Activated naive CD4-positive, alpha-beta T cell treated with anti-CD3 and anti-CD28 coated beads, Interleukin-2, amount 50 U/mL, for 72 hours (primary cell): ENCODE results near the gene DOK6. TPM values are rescaled to one million over a fixed set of nuclear protein-coding genes. Genes with fewer than 3 reads are reported as not detected.
"Not testable (repeated sequence)": the region's sequence is repeated elsewhere in the genome, so short reads cannot be mapped to it uniquely, and the experiment has no call there.

ENCODE experiments used
- ATAC-seq, 2 donors: fragments of 150-1000 bp; cut with Tn5 transposase; 2 replicates each; pipeline ENCODE4 v1.10.0; 2021; ENCODE audit warnings: mild to moderate bottlenecking in 2 of 2, moderate library complexity in 2 of 2
- DNase-seq, 2 donors: peaks; one replicate each; pipeline ENCODE4 v3.0.0; 2021 to 2022; ENCODE audit warnings: low spot score in 2 of 2
- H3K27ac Mint-ChIP-seq, 2 donors: one replicate each; pipeline ENCODE4 v1.8.0; 2022; ENCODE audit warnings: mild to moderate bottlenecking in 2 of 2, mixed read lengths in 2 of 2
- H3K36me3 Mint-ChIP-seq, 2 donors: one replicate each; pipeline ENCODE4 v1.8.0; 2022; ENCODE audit warnings: mixed read lengths in 2 of 2
- H3K9me3 Mint-ChIP-seq, 2 donors: one replicate each; pipeline ENCODE4 v1.8.0; 2022; ENCODE audit warnings: mixed read lengths in 2 of 2
- total RNA-seq, 2 donors: library from RNA; stranded (reverse); gene quantifications; one replicate each; pipeline ENCODE4 v1.2.3, GENCODE V29; 2022

Gene DOK6
- total RNA-seq, 2 donors from 2014 or later, result not detected

GRCh38 chr18:69814861-69815385 lies 414.2 kb downstream of the DOK6 start:
- H3K9me3 Mint-ChIP-seq, result no peaks in the 10 kb centered on the region

DNA sequence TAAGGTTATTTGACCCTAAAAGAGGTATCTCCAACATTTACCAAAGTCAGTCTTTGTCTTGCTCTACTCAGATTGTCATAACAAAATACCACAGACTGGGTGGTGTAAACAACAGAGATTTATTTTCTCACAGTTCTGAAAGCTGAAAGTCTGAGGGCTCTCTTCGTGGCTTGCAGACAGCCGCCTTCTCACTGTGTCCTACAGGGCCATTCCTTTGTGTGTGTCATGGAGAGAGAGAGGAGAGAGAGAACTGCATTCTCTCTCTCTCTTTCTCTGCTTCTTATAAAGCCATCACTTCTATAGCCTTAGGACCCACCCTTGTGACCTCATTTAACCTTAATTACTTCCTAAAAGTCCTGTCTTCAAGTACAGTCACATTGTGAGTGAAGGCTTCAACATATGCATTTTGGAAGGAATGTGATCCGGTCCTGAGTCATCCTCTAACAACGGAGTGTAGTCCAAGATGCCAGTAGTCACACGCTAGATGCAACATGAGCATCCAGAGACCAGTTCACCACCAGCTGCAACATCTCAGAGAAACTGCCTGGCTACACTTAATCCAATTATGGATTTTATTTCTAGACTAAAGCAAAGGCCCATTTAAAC lies 416.8 kb downstream of the DOK6 start:
- Mint-ChIP-seq H3K9me3 (peaks cover 0 to 5% of the 10 kb centered on the region in 2 donors), H3K36me3 (peaks cover 12 to 24% of the 10 kb centered on the region in 2 donors), H3K27ac (no peak overlapping the region)
- DNase-seq (no peak), ATAC-seq (no peak)

More at GRCh38 chr18:69814861-69815385, 414.2 kb downstream of the DOK6 start:
- Mint-ChIP-seq H3K27ac (no peak overlapping the region), H3K36me3 (peaks cover 9 to 22% of the 10 kb centered on the region in 2 donors)
- no peak for DNase-seq
- ATAC-seq, result no peak

- DNase-seq, result no peak
- no peak for ATAC-seq
- Mint-ChIP-seq H3K27ac (no peak overlapping the region), H3K9me3 (peaks cover 0 to 10% of the 10 kb centered on the region in 2 donors), H3K36me3 (peaks cover 11 to 35% of the 10 kb centered on the region in 2 donors)
These were observed 418.8 kb downstream of the DOK6 start for GRCh38 chr18:69819460-69819859.

GRCh38 chr18:69820538-69820937 lies 419.9 kb downstream of the DOK6 start:
- Mint-ChIP-seq H3K9me3 (peaks cover 0 to 10% of the 10 kb centered on the region in 2 donors), H3K27ac (no peak overlapping the region), H3K36me3 (peaks cover 6 to 35% of the 10 kb centered on the region in 2 donors)
- ATAC-seq (no peak), DNase-seq (no peak)

DNA sequence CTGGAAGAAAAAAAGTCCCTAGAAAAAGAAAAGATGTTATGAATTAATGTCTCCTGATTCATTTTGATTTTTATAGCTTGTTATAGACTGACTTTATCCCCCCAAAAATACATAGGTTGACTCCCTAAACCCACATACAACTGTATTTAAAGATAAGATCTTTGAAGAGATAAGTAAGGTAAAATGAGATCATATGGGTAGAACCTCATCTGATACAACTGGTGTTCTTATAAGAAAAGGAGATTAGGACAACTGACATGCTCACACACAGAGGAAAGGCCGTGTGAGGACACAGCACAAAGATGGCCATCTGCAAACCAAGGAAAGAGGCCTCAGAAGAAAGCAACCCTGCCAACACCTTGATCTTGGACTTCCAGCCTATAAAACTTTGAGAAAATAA lies 429.5 kb downstream of the DOK6 start:
- H3K36me3 Mint-ChIP-seq, result peaks cover 17 to 25% of the 10 kb centered on the region in 2 donors
- H3K27ac Mint-ChIP-seq, result no peak overlapping the region
- DNase-seq, result no peak
- H3K9me3 Mint-ChIP-seq, result no peaks in the 10 kb centered on the region
- ATAC-seq, result no peak

DNA sequence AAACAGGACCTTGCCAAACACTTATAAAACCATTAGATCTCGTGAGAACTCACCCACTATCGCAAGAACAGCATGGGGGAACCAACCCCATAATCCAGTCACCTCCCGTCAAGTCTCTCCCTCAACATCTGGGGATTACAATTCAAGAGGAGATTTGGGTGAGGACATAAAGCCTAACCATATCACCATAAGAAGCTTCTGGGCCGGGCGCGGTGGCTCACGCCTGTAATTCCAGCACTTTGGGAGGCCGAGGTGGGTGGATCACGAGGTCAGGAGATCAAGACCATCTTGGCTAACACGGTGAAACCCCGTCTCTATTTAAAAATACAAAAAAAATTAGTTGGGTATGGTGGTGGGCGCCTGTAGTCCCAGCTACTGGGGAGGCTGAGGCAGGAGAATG lies 434.3 kb downstream of the DOK6 start:
- ATAC-seq, H3K9me3 Mint-ChIP-seq, DNase-seq, H3K27ac Mint-ChIP-seq: not testable (repeated sequence)
- H3K36me3 Mint-ChIP-seq, result peaks cover 17 to 30% of the 10 kb centered on the region in 2 donors

DNA sequence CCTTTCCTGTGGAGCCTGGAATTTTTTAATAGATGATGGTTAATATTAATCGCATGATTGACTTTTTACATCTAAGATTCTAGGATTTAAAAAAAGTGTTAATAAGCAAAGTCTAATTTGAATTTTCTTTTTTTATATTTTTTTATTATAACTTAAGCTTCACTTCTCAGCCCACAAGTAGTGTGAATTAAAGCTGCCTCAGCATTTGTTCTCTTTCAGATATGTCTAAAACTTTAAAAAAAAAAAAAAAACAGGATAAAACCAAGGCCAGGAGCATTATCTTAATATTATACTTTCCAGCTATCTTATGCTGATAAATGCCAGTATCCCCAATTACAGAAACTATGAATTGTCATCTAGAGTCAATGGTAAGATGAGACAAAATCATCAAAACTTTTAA lies 437.3 kb downstream of the DOK6 start:
- H3K36me3 Mint-ChIP-seq, result peaks cover 0 to 18% of the 10 kb centered on the region in 2 donors
- DNase-seq, result no peak
- ATAC-seq, result no peak
- H3K9me3 Mint-ChIP-seq, result no peaks in the 10 kb centered on the region
- no peak overlapping the region for H3K27ac Mint-ChIP-seq

- ATAC-seq, result peak; percentile 77 to 87
- DNase-seq, result peak in 1 of 2 donors; percentile 9
- Mint-ChIP-seq H3K9me3 (no peaks in the 10 kb centered on the region), H3K36me3 (peaks cover 0 to 18% of the 10 kb centered on the region in 2 donors), H3K27ac (no peak overlapping the region)
These were observed 438.1 kb downstream of the DOK6 start for GRCh38 chr18:69838620-69839411.

DNA sequence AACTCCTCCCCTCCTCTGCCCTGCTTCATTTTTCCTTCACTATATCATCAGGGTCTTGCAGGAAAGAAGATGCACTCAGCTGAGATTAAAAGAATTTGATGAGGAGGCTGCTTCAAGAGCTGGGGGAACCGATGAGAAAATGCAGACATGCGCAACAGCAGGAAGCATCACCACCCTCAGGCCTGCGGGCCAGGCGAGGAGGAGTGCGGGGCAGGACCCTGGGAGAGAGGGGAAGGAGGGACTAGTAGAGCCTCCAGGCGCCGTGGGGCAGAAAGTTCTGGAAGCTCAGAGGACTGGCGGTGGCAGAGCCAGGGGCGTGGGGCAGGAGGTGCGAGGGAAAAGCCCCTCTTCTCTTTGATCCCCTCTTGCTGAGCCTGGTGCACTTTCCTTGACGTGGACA lies 438.8 kb downstream of the DOK6 start:
- H3K27ac Mint-ChIP-seq, result no peak overlapping the region
- peaks cover 0 to 18% of the 10 kb centered on the region in 2 donors for H3K36me3 Mint-ChIP-seq
- ATAC-seq (no peak), DNase-seq (no peak)
- no peaks in the 10 kb centered on the region for H3K9me3 Mint-ChIP-seq

GRCh38 chr18:69840001-69840400 lies 439.3 kb downstream of the DOK6 start:
- ATAC-seq, result no peak
- no peaks in the 10 kb centered on the region for H3K9me3 Mint-ChIP-seq
- no peak for DNase-seq
- no peak overlapping the region for H3K27ac Mint-ChIP-seq
- peaks cover 0 to 18% of the 10 kb centered on the region in 2 donors for H3K36me3 Mint-ChIP-seq

DNA sequence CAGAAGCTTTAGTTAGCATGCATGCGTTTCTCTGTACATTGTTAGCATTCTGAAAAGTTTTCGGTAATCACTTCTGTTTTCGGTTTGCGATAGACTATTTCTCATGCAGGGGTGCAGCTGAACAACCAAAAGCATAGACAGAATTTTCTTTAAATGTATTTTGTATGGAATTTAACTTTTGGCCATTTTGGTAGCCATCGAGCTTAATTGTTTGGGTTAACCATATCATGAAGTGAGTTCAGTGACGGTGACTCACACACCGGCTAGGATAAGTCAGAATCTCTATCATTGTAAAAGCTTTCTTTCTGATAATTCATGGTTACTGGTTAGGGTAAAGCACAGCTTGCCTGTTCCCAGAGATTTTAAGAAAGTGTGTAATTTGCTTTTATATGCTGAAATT lies 439.8 kb downstream of the DOK6 start:
- peaks cover 0 to 16% of the 10 kb centered on the region in 2 donors for H3K36me3 Mint-ChIP-seq
- DNase-seq (no peak), ATAC-seq (no peak)
- H3K9me3 Mint-ChIP-seq, result no peaks in the 10 kb centered on the region
- H3K27ac Mint-ChIP-seq, result no peak overlapping the region

GRCh38 chr18:69841117-69841516 lies 440.4 kb downstream of the DOK6 start:
- ATAC-seq (no peak), DNase-seq (no peak)
- Mint-ChIP-seq H3K9me3 (no peaks in the 10 kb centered on the region), H3K27ac (no peak overlapping the region), H3K36me3 (peaks cover 0 to 9% of the 10 kb centered on the region in 2 donors)

DNA sequence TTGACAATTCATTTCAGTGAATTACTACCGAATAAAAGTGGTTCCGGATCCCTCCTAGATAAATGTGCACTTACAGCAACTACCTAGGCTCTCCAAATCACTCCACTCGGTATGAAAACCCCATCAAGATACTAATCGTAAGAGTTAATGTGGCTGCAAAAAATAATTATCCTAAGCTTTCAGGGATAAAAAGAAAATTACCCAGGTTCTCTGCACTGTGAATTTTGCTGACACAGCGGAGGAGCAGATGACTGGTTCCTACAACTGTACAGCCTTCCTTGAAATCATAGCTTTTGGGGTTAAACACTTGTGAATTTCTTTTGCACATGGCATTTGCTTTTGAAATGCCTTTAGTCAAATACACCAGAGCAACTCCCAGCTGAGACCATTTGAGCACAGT lies 442.3 kb downstream of the DOK6 start:
- ATAC-seq, result no peak
- Mint-ChIP-seq H3K9me3 (no peaks in the 10 kb centered on the region), H3K36me3 (peaks cover 0 to 7% of the 10 kb centered on the region in 2 donors), H3K27ac (no peak overlapping the region)
- DNase-seq, result no peak

- peaks cover 0 to 7% of the 10 kb centered on the region in 2 donors for H3K36me3 Mint-ChIP-seq
- no peaks in the 10 kb centered on the region for H3K9me3 Mint-ChIP-seq
- ATAC-seq (no peak), DNase-seq (no peak)
- no peak overlapping the region for H3K27ac Mint-ChIP-seq
These were observed 444.0 kb downstream of the DOK6 start for GRCh38 chr18:69844656-69845055.

GRCh38 chr18:69845593-69846506 lies 445.2 kb downstream of the DOK6 start:
- Mint-ChIP-seq H3K36me3 (no peaks in the 10 kb centered on the region), H3K27ac (no peak overlapping the region), H3K9me3 (no peaks in the 10 kb centered on the region)
- ATAC-seq (no peak), DNase-seq (no peak)

DNA sequence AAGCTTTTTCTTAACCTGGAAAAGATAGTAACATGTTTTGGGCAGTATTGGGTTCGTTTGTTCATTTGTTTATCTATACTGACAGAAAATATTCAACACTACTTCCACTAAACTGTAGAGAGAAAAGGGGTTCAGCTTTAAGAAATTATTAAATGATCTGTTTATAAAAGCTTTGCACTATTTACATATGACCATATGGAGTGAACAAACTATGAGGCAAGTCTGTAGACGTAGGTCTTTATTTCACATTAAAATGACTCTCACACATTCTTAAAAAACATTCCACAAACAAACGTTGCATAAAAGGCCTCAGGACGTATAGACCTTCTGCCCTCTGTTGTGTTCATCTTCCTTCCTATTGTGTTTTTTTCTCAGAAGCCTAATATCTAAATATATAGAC lies 452.4 kb downstream of the DOK6 start:
- H3K27ac Mint-ChIP-seq, result no peak overlapping the region
- peaks cover 15 to 23% of the 10 kb centered on the region in 2 donors for H3K36me3 Mint-ChIP-seq
- H3K9me3 Mint-ChIP-seq, result no peaks in the 10 kb centered on the region
- no peak for ATAC-seq
- DNase-seq, result no peak

DNA sequence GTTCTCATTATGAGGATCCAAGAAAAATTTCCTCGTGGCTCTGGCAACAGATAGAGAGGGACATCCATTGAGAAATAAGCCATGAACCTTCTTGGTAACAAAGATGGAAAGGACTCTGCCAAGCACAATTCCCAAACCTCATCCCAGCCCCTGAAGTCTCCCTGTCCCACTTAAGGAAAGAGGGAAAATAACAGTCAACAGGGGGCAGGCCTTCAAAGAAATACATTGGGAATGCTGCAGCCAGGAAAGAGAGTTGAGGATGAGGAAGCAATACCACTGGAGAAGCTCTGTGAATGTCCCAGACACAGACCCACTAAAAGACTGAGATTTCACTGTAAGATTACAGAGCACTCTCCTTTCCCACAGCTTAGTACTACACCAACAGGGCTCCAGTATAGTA lies 453.8 kb downstream of the DOK6 start:
- DNase-seq (no peak), ATAC-seq (no peak)
- no peaks in the 10 kb centered on the region for H3K9me3 Mint-ChIP-seq
- no peak overlapping the region for H3K27ac Mint-ChIP-seq
- peaks cover 19 to 23% of the 10 kb centered on the region in 2 donors for H3K36me3 Mint-ChIP-seq
